ENCODE data around the gene KIFC1. TPM values are rescaled to one million over a fixed set of nuclear protein-coding genes. Genes with fewer than 3 reads are reported as not detected.
A peak's percentile ranks its signal among the peaks of the same experiment; 100 is the strongest.

The KIFC1 gene
- total RNA-seq, 2 experiments from 2014 or later, result 1.2 to 1.6 TPM

- Histone ChIP-seq H3K4me1 (ENCODE audit: insufficient read depth, low read length) (peaks cover 70% of the 10 kb centered on the region), H3K4me3 (ENCODE audit: low read length) (peak overlapping the region; percentile 54), H3K27me3 (ENCODE audit: control insufficient read depth in 1 of 2, insufficient read depth in 2 of 2, low read length in 2 of 2) (no peaks in the 10 kb centered on the region), H3K9me3 (ENCODE audit: control insufficient read depth in 1 of 2, insufficient read depth in 1 of 2, low read length in 2 of 2) (no peaks in the 10 kb centered on the region), H3K36me3 (ENCODE audit: insufficient read depth, low read length) (peaks cover 28% of the 10 kb centered on the region), H3K27ac (ENCODE audit: low read depth in 1 of 2, low read length in 2 of 2) (peak overlapping the region; percentile 97 to 99)
- ChIA-PET POLR2A (interaction anchor here (0.6 to 4.8 kb wide), 19 partner anchors 7 to 450 kb away, joined by 3 to 60 read pairs (median 10); partner anchors contain the start of genes B3GALT4, HLA-DPA1, PFDN6 and PHF1), CTCF (interaction anchor here (0.6 to 1.4 kb wide), 5 partner anchors 12 to 428 kb away, joined by 3 to 6 read pairs (median 3); partner anchors contain the start of gene B3GALT4)
- ATAC-seq (ENCODE audit: poor library complexity), result no peak
- intact Hi-C loops (cut with DNase I, micrococcal nuclease), result loop anchor here (1.0 to 5.0 kb wide), 5 partner anchors 8 to 106 kb away; partner anchors contain the start of genes TAPBP (in 1 of the 2) and ZBTB9 (in 1 of the 2)
- H3K27me3 Mint-ChIP-seq, result no peaks in the 10 kb centered on the region
- no peaks in the 10 kb centered on the region for H3K9me3 Mint-ChIP-seq
- no peak for TF ChIP-seq CTCF (IDR thresholded peaks at IDR 0.05)
- DNase-seq, result peak in 5 of 14 experiments; percentile 38 to 93 (median 72)
- H3K4me3 Mint-ChIP-seq, result peak overlapping the region; percentile 92
- peaks cover 78% of the 10 kb centered on the region for H3K4me1 Mint-ChIP-seq (ENCODE audit: low read depth)
- peak overlapping the region; percentile 98 for H3K27ac Mint-ChIP-seq
- peaks cover 44% of the 10 kb centered on the region for H3K36me3 Mint-ChIP-seq (ENCODE audit: low read depth)
These were observed 27.2 kb downstream of the KIFC1 start for GRCh38 chr6:33418690-33419291.

GRCh38 chr6:33419580-33420490 lies 28.2 kb downstream of the KIFC1 start, which contains the start of gene SYNGAP1:
SYNGAP1 (plus strand) TSS chr6:33420065; CDS start chr6:33420265, 200 bp downstream.
- POLR2A ChIA-PET, result interaction anchor here (0.6 to 4.8 kb wide), 7 partner anchors 9 to 151 kb away, joined by 3 to 60 read pairs (median 18); partner anchors contain the start of genes PHF1 and ZBTB9
- Histone ChIP-seq H3K9me3 (ENCODE audit: control insufficient read depth in 1 of 2, insufficient read depth in 1 of 2, low read length in 2 of 2) (no peaks in the 10 kb centered on the region), H3K4me3 (ENCODE audit: low read length) (peak within 1 kb of the TSS; percentile 54), H3K36me3 (ENCODE audit: insufficient read depth, low read length) (peaks cover 18% of the 10 kb centered on the region), H3K27me3 (ENCODE audit: control insufficient read depth in 1 of 2, insufficient read depth in 2 of 2, low read length in 2 of 2) (no peaks in the 10 kb centered on the region), H3K27ac (ENCODE audit: low read depth in 1 of 2, low read length in 2 of 2) (peak within 1 kb of the TSS; percentile 97 to 99), H3K4me1 (ENCODE audit: insufficient read depth, low read length) (peaks cover 66% of the 10 kb centered on the region)
- no peak for ATAC-seq (ENCODE audit: poor library complexity)
- Mint-ChIP-seq H3K4me1 (ENCODE audit: low read depth) (peaks cover 78% of the 10 kb centered on the region), H3K27me3 (no peaks in the 10 kb centered on the region), H3K9me3 (no peaks in the 10 kb centered on the region), H3K4me3 (peak within 1 kb of the TSS; percentile 92), H3K27ac (peak within 1 kb of the TSS; percentile 98), H3K36me3 (ENCODE audit: low read depth) (peaks cover 34% of the 10 kb centered on the region)
- intact Hi-C loops (cut with DNase I, micrococcal nuclease), result loop anchor here in 1 of 2 experiments (2.0 to 5.0 kb wide), 2 partner anchors 75 to 108 kb away; partner anchors contain the start of gene TAPBP
- peak in 10 of 14 experiments; percentile 32 to 67 (median 53) for DNase-seq
- TF ChIP-seq CTCF (IDR thresholded peaks at IDR 0.05), result no peak
- CTCF ChIA-PET, result interaction anchor here (0.7 to 0.8 kb wide), 2 partner anchors 25 to 29 kb away, joined by 3 read pairs; no protein-coding TSS in a partner anchor
